ENCODE results near the gene AKT1S1. TPM values are rescaled to one million over a fixed set of nuclear protein-coding genes. Genes with fewer than 3 reads are reported as not detected.
A peak's percentile ranks its signal among the peaks of the same experiment; 100 is the strongest.

AKT1S1 gene
- total and polyA plus RNA-seq, 2 donors from 2014 or later, result 33.7 to 47.2 TPM

GRCh38 chr19:49862391-49863253, 14.5 kb downstream of the AKT1S1 start:
- Histone ChIP-seq H3K9me3 (ENCODE audit: control insufficient read depth in 2 of 3, insufficient read depth in 1 of 3, low read length in 3 of 3) (no peaks in the 10 kb centered on the region), H3K27ac (ENCODE audit: low read depth in 2 of 2, low read length in 2 of 2) (no peak overlapping the region), H3K27me3 (ENCODE audit: control insufficient read depth, insufficient read depth, low read length) (no peaks in the 10 kb centered on the region), H3K36me3 (ENCODE audit: control insufficient read depth in 2 of 3, insufficient read depth in 3 of 3, low read length in 3 of 3) (peaks cover 6 to 23% (median 12%) of the 10 kb centered on the region in 3 donors), H3K9ac (ENCODE audit: low read length in 3 of 3) (no peak overlapping the region), H3K4me1 (ENCODE audit: control insufficient read depth in 2 of 3, insufficient read depth in 2 of 3, low read depth in 1 of 3, low read length in 3 of 3) (peaks cover 0 to 14% (median 8%) of the 10 kb centered on the region in 3 donors), H3K4me3 (ENCODE audit: low read length in 3 of 3) (no peak overlapping the region)
- intact Hi-C loops (cut with DNase I), result no loop called here
- TF ChIP-seq, protein P1, sequence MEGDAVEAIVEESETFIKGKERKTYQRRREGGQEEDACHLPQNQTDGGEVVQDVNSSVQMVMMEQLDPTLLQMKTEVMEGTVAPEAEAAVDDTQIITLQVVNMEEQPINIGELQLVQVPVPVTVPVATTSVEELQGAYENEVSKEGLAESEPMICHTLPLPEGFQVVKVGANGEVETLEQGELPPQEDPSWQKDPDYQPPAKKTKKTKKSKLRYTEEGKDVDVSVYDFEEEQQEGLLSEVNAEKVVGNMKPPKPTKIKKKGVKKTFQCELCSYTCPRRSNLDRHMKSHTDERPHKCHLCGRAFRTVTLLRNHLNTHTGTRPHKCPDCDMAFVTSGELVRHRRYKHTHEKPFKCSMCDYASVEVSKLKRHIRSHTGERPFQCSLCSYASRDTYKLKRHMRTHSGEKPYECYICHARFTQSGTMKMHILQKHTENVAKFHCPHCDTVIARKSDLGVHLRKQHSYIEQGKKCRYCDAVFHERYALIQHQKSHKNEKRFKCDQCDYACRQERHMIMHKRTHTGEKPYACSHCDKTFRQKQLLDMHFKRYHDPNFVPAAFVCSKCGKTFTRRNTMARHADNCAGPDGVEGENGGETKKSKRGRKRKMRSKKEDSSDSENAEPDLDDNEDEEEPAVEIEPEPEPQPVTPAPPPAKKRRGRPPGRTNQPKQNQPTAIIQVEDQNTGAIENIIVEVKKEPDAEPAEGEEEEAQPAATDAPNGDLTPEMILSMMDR (IDR thresholded peaks at IDR 0.05; ENCODE audit: borderline replicate concordance, extremely low read depth, insufficient read depth), result no peak
- FAIRE-seq (no peak), DNase-seq (peak in 2 of 5 donors; percentile 45 to 73)

DNA sequence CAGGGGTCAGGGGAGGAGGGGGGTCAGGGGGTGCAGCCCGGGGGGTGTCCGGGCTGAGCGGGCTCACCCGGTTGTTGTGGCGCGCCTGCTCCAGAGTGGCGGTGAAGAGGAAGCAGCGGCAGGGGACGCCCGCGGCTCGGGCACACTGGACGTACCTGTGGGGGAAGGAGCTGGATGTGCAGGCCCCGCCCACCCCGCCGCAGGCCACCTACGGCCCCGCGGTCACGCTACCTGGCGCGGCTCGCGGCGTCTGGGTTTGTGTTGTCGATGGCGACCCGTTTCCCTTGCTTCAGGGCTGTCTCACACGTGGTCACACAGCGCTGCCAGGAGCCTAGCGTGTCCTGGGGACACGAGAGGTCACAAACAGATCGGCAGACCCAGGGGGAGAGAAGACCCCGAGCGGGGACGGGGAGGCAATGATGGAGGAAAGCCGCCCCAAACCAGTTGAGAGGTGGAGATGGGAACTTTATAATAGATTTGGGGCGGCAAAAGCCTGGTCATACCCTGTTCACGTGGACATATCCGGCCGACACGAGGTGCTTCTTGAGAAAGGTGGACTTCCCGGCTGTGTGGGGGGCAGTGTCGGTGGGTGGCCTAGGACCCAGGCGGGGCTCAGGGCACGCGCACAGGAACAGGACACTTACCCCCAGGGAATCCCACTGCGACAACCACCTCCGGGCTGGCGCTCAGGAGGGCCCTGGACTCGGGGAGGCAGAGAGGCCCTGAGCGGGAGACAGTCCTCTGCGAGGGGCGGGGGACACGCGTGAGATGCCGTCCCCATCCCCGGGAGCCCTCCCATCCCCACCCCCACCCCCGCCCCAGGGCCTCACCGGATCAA, 15.4 kb downstream of the AKT1S1 start:
- H3K4me1 ChIP-seq (ENCODE audit: control insufficient read depth in 2 of 3, insufficient read depth in 2 of 3, low read depth in 1 of 3, low read length in 3 of 3), result peaks cover 0 to 13% (median 8%) of the 10 kb centered on the region in 3 donors
- no peaks in the 10 kb centered on the region for H3K9me3 ChIP-seq (ENCODE audit: control insufficient read depth in 2 of 3, insufficient read depth in 1 of 3, low read length in 3 of 3)
- no peak overlapping the region for H3K27ac ChIP-seq (ENCODE audit: low read depth in 2 of 2, low read length in 2 of 2)
- no peak for FAIRE-seq
- H3K36me3 ChIP-seq (ENCODE audit: control insufficient read depth in 2 of 3, insufficient read depth in 3 of 3, low read length in 3 of 3), result peaks cover 6 to 29% (median 14%) of the 10 kb centered on the region in 3 donors
- TF ChIP-seq, protein P1 (IDR thresholded peaks at IDR 0.05; ENCODE audit: borderline replicate concordance, extremely low read depth, insufficient read depth), result no peak
- H3K27me3 ChIP-seq (ENCODE audit: control insufficient read depth, insufficient read depth, low read length), result no peaks in the 10 kb centered on the region
- peak; percentile 61 to 85 (median 63) for DNase-seq
- intact Hi-C loops (cut with DNase I), result no loop called here
- H3K4me3 ChIP-seq (ENCODE audit: low read length in 3 of 3), result no peak overlapping the region
- H3K9ac ChIP-seq (ENCODE audit: low read length in 3 of 3), result no peak overlapping the region

GRCh38 chr19:49861107-49861506, 16.0 kb downstream of the AKT1S1 start:
- intact Hi-C loops (cut with DNase I), result no loop called here
- H3K36me3 ChIP-seq (ENCODE audit: control insufficient read depth in 2 of 3, insufficient read depth in 3 of 3, low read length in 3 of 3), result peaks cover 6 to 35% (median 14%) of the 10 kb centered on the region in 3 donors
- DNase-seq (peak; percentile 49 to 84 (median 67)), FAIRE-seq (no peak)
- H3K4me3 ChIP-seq (ENCODE audit: low read length in 3 of 3), result no peak overlapping the region
- TF ChIP-seq, protein P1 (IDR thresholded peaks at IDR 0.05; ENCODE audit: borderline replicate concordance, extremely low read depth, insufficient read depth), result no peak
- H3K9me3 ChIP-seq (ENCODE audit: control insufficient read depth in 2 of 3, insufficient read depth in 1 of 3, low read length in 3 of 3), result no peaks in the 10 kb centered on the region
- H3K9ac ChIP-seq (ENCODE audit: low read length in 3 of 3), result no peak overlapping the region
- H3K27ac ChIP-seq (ENCODE audit: low read depth in 2 of 2, low read length in 2 of 2), result no peak overlapping the region
- peaks cover 0 to 7% (median 1%) of the 10 kb centered on the region in 3 donors for H3K4me1 ChIP-seq (ENCODE audit: control insufficient read depth in 2 of 3, insufficient read depth in 2 of 3, low read depth in 1 of 3, low read length in 3 of 3)
- H3K27me3 ChIP-seq (ENCODE audit: control insufficient read depth, insufficient read depth, low read length), result no peaks in the 10 kb centered on the region

Measured in kidney (tissue), 14 donors.